ENCODE data around the gene ALOX15B. TPM values are rescaled to one million over a fixed set of nuclear protein-coding genes. Genes with fewer than 3 reads are reported as not detected.
A peak's percentile ranks its signal among the peaks of the same experiment; 100 is the strongest.

Gene ALOX15B
- polyA plus RNA-seq, 1 of the 3 experiments (the other 2 are of a cell fraction) = not detected

GRCh38 chr17:8015957-8016631, 22.8 kb upstream of the ALOX15B start:
- Histone ChIP-seq H3K27ac (ENCODE audit: low read depth in 2 of 2, low read length in 1 of 2) (no peak overlapping the region), H3K79me2 (ENCODE audit: insufficient read depth) (no peaks in the 10 kb centered on the region), H3K9ac (no peak overlapping the region), H4K20me1 (ENCODE audit: insufficient read depth) (no peaks in the 10 kb centered on the region), H3K4me1 (ENCODE audit: control insufficient read depth in 1 of 2, insufficient read depth in 2 of 2, low read depth in 1 of 2, low read length in 1 of 2) (peaks cover 0 to 15% of the 10 kb centered on the region in 2 experiments; a peak in 1 of 4 replicates), H3K36me3 (replicated peaks in 1 of 2; ENCODE audit: control insufficient read depth in 1 of 2, insufficient read depth in 2 of 2, low read length in 1 of 2) (no peaks in the 10 kb centered on the region), H3K4me3 (ENCODE audit: low read depth in 2 of 2, low read length in 1 of 2) (peak overlapping the region; percentile 45 to 53), H3K9me2 (no peaks in the 10 kb centered on the region), H2AFZ (ENCODE audit: low read depth) (peak overlapping the region; percentile 95; the same call in 1 of the 2 replicates), H3F3A (replicated peaks; ENCODE audit: insufficient read depth) (no peaks in the 10 kb centered on the region), H3K9me3 (no peaks in the 10 kb centered on the region), H3K4me2 (peak overlapping the region; percentile 77), H3K27me3 (ENCODE audit: insufficient read depth) (no peaks in the 10 kb centered on the region)
- 14% methylated on average over 19 of the region's 46 CpGs for WGBS (ENCODE audit: low lambda C conversion rate)
- ChIA-PET POLR2A (no interaction called here), CTCF (interaction anchor here (0.6 to 14.8 kb wide), 26 partner anchors 8 to 273 kb away, joined by 3 to 228 read pairs (median 6); partner anchors contain the start of genes ALOX15B, CHD3, GUCY2D and RNF227)
- DNase-seq = peak; percentile 71
- TF ChIP-seq TCF12 (IDR thresholded peaks at IDR 0.05) (no peak), REST (IDR thresholded peaks at IDR 0.05; ENCODE audit: low read depth, low read length) (no peak), NFIC (IDR thresholded peaks at IDR 0.05; ENCODE audit: borderline replicate concordance) (no peak), NRF1 (IDR thresholded peaks at IDR 0.05; ENCODE audit: low read depth, low read length) (no peak), GABPA (IDR thresholded peaks at IDR 0.05; ENCODE audit: low read depth) (no peak), RAD21 (IDR thresholded peaks at IDR 0.05; ENCODE audit: low read length) (no peak), RFX5 (IDR thresholded peaks at IDR 0.05; ENCODE audit: low read length) (no peak), ZBTB33 (IDR thresholded peaks at IDR 0.05; ENCODE audit: borderline replicate concordance, low read depth) (no peak), MAX (IDR thresholded peaks at IDR 0.05; ENCODE audit: low read depth) (no peak), IRF3 (IDR thresholded peaks at IDR 0.05; ENCODE audit: low read depth, low read length) (no peak)
